AG04449 (cell line): ENCODE results near the gene LIM2.
"Not testable (repeated sequence)": the region's sequence is repeated elsewhere in the genome, so short reads cannot be mapped to it uniquely, and the experiment has no call there.

Source experiments
- CTCF ChIA-PET: fragments of 350-600 bp; formaldehyde crosslinking; extraction: SDS; loops from one replicate; lab custom pipeline; 2021; ENCODE audit warnings: antibody characterized with exemption; lab: Yijun Ruan, JAX
- POLR2A ChIA-PET: fragments of 400-600, 350-600 bp; formaldehyde crosslinking; extraction: SDS; loops from one replicate; lab custom pipeline; 2020; ENCODE audit warnings: antibody characterized with exemption, inconsistent platforms; lab: Yijun Ruan, JAX
- DNase-seq: peaks from one replicate; pipeline ENCODE4 v3.0.0-alpha.2; 2010; ENCODE audit warnings: low read depth, low spot score
- H3K4me3 ChIP-seq: 2 replicates; pipeline ENCODE4 v1.5.1; 2011; ENCODE audit warnings: low read depth, mild to moderate bottlenecking, control low read depth, low read length
- CTCF ChIP-seq: IDR thresholded peaks from one replicate; pipeline ENCODE4 v1.5.1; 2011; ENCODE audit warnings: mild to moderate bottlenecking, moderate library complexity, low read length, control low read depth, inconsistent platforms; ENCODE audit not compliant: insufficient read depth; ENCODE audit errors: missing control alignments

LIM2 gene

DNA sequence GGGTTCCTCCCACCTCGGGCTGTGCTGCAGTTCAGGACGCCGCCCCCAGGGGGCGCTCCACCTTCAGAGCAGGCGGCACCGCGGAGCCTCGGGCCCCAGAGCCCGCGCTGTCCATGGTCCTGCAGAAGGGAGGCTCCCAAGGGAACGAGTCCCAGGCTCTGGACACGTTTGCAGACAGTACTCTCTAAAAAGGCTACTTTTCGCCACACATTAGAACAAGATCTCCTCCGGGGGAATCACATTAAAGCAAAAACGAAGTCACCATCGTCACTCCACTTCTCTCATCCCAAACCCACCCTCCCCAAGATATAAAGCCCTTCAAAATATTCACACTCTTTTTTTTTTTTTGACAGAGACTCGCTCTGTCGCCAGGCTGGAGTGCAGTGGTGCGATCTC lies 34.3 kb upstream of the LIM2 start:
- TF ChIP-seq CTCF = peak; percentile 96
- H3K4me3 ChIP-seq = no peak overlapping the region
- DNase-seq = no peak
- POLR2A ChIA-PET = no interaction called here
- CTCF ChIA-PET = interaction anchor here (0.6 to 2.7 kb wide), 18 partner anchors 14 to 239 kb away, joined by 3 to 26 read pairs (median 4); no protein-coding TSS in a partner anchor

DNA sequence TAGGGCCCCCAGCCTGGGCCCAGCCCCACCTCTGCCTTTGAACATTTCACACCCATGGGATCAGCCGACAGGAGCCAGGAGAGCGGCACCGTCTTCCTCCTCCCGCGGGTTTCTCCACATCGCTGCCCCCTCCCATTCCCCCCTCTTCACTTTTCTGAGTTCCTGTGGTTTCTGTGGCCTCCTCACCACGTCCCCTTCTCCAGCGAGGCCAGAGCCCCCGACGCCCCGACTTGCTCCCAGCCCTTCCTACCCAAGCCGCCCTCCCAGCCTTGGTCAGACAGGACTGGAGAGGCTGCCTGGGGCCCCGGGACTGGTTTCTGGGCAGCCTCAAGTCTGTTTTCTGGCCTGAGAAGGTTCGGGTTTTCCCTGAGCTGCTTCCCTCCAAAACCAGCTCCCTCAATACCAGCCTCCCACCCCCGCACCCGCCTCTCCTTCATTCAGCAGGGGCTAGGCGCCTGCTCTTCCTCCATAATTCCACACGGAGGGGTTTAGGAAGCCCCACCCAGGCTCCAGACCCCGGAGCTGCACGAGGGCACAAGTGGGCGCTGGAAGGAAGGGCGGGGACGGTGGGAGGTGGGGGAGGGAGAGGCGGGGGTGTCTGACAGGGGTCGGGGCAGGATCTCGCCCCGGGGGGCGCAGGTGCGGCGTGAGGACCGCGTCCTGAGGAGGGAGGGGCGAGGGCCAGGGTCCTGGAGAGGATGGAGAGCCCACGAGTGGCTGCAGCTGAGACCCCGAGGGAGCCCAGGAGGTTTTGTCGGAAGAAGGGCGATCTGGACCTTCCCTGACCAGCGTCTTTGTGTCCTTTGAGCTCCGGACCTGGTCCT lies 33.7 kb upstream of the LIM2 start:
- TF ChIP-seq CTCF = no peak
- ChIA-PET POLR2A (no interaction called here), CTCF (interaction anchor here (0.6 to 2.7 kb wide), 21 partner anchors 13 to 239 kb away, joined by 3 to 26 read pairs (median 3); no protein-coding TSS in a partner anchor)
- no peak overlapping the region for H3K4me3 ChIP-seq
- DNase-seq = no peak

DNA sequence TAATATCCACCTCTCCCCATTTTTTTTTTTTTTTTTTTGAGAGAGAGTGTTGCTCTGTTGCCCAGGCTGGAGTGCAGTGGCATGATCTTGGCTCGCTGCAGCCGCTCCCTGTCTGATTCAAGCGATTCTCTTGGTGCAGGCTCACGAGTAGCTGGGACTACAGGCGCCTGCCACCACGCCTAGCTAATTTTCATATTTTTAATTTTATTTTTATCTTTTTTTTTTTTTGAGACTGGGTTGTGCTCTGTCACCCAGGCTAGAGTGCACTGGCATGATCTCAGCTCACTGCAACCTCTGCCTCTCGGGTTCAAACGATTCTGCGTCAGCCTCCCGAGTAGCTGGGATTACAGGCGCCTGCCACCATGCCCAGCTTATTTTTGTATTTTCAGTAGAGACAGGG lies 32.7 kb upstream of the LIM2 start:
- CTCF ChIA-PET = interaction anchor here (0.9 to 2.7 kb wide), 9 partner anchors 13 to 240 kb away, joined by 3 to 26 read pairs (median 5); no protein-coding TSS in a partner anchor
- DNase-seq, H3K4me3 ChIP-seq, POLR2A ChIA-PET: not testable (repeated sequence)

- ChIA-PET POLR2A (no interaction called here), CTCF (interaction anchor here (1.2 to 1.3 kb wide), 2 partner anchors 11 to 96 kb away, joined by 3 read pairs; no protein-coding TSS in a partner anchor)
- no peak for TF ChIP-seq CTCF
- DNase-seq = no peak
- H3K4me3 ChIP-seq = no peak overlapping the region
These were observed 30.9 kb upstream of the LIM2 start for GRCh38 chr19:51418707-51419106.

DNA sequence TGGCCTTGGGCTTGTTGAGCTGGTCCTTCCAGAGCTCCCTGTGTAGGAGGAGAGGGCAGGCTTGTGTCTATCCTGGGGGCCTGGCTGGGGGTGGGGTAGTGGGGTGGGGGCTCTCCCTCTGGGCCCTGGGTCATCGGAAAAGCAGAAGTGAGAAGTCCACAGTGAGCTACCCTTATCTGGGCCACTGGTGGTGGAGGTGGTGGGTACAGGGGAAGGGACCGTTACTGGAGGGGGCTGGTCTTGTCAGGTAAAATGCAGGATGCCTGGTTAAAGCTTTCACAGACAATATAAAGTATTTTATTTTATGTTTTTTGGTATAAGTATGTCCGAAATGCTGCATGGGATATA lies 30.0 kb upstream of the LIM2 start:
- no peak for TF ChIP-seq CTCF
- no peak for DNase-seq
- no peak overlapping the region for H3K4me3 ChIP-seq
- CTCF ChIA-PET = interaction anchor here (1.0 to 1.5 kb wide), 4 partner anchors 10 to 22 kb away, joined by 3 to 4 read pairs (median 4); no protein-coding TSS in a partner anchor
- POLR2A ChIA-PET = no interaction called here

DNA sequence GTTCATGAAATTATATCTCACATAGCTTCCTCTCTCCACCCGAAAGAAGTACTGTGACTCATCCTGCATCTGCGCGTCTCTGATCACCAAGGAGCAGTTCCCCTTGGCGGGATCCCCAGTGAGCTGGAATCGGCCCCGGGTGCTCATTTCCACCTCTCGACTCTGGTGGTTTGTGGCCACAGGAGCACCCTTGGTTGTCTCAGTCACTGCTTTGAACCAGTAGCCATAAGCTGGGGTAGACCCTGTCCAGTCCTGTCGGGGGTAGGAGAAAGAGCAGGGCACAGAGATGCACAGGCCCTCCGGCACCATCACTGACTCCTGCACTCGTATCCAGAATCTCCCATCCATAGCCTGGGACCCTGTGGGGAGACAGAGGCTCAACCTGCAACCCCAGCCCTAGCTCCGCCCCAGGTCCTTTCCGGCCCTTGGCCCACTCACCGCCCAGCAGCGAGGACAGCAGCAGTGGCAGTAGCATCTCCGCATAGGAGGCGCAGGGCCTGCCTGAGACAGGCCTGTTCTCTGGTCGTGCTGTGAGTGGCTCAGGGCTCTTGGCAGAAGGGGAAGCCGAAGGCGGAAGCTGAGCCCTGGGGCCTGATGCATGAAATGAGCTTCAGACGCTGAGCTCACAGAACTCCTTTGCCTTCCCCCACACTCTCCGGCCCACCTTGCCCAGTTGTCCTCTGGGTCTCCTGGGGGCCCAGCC lies 29.5 kb upstream of the LIM2 start, which contains the start of gene SIGLEC10:
TSS of gene SIGLEC10 (minus strand) at position 536 of the 703 bp plus-strand sequence. CDS start at position 475, 61 bp downstream.
- POLR2A ChIA-PET = no interaction called here
- no peak for DNase-seq
- CTCF ChIA-PET = interaction anchor here (1.0 to 1.5 kb wide), 3 partner anchors 17 to 21 kb away, joined by 3 to 4 read pairs (median 4); no protein-coding TSS in a partner anchor
- H3K4me3 ChIP-seq = no peak within 1 kb of the TSS
- no peak for TF ChIP-seq CTCF

DNA sequence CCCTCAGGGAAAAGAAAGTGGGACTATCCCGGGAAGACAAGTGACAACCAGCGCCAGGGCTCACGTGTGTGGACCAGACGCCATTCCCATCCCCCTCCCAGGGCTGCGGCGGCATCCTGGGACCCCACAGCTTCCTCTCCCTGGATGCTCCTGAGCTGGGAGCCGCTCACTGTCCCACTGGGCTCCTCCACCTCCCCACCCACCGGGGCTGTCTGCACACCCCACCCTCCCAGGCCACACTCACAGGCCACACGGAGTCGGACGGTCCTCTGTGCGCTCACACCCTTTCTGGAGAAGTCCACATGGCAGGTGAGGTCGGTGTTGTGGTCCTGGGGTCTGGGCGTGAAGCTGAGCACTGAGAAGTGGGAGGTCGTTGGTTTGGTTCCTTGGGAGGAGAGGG lies 28.6 kb upstream of the LIM2 start:
- POLR2A ChIA-PET, H3K4me3 ChIP-seq, DNase-seq, CTCF ChIA-PET: not testable (repeated sequence)
